HL-60/S4 (cell line): Measurements from ENCODE around the gene SLC49A3.

ENCODE experiments used
- in situ Hi-C: fragments of 300-500 bp; cut with MboI; formaldehyde crosslinking; loops from 2 replicates; pipeline ENCODE4 v1.14.3; 2022; ENCODE audit warnings: low sequenced_read_pairs

SLC49A3 gene

GRCh38 chr4:666822-667544, 22.0 kb downstream of the SLC49A3 start:
- in situ Hi-C loops = no loop called here

- in situ Hi-C loops = no loop called here
Measured at GRCh38 chr4:666436-666810, 22.5 kb downstream of the SLC49A3 start.

- in situ Hi-C loops = no loop called here
Measured at GRCh38 chr4:665751-666435, 23.1 kb downstream of the SLC49A3 start.

- in situ Hi-C loops = no loop called here
Measured at GRCh38 chr4:665381-665750, 23.6 kb downstream of the SLC49A3 start.

- in situ Hi-C loops = no loop called here
Measured at GRCh38 chr4:664713-665231, 24.2 kb downstream of the SLC49A3 start.

GRCh38 chr4:663438-664428, 25.2 kb downstream of the SLC49A3 start:
- in situ Hi-C loops = no loop called here

- in situ Hi-C loops = no loop called here
Measured at GRCh38 chr4:663046-663437, 25.9 kb downstream of the SLC49A3 start.

GRCh38 chr4:661881-662761, 26.8 kb downstream of the SLC49A3 start:
- in situ Hi-C loops = no loop called here

- in situ Hi-C loops = no loop called here
Measured at GRCh38 chr4:661231-661630, 27.7 kb downstream of the SLC49A3 start.

- in situ Hi-C loops = no loop called here
Measured at GRCh38 chr4:660401-660800, 28.6 kb downstream of the SLC49A3 start.

- in situ Hi-C loops = no loop called here
Measured at GRCh38 chr4:659851-660250, 29.1 kb downstream of the SLC49A3 start.

- in situ Hi-C loops = no loop called here
Measured at GRCh38 chr4:658681-659667, 30.0 kb downstream of the SLC49A3 start.

- in situ Hi-C loops = no loop called here
Measured at GRCh38 chr4:657834-658667, 30.9 kb downstream of the SLC49A3 start.

GRCh38 chr4:657338-657833, 31.6 kb downstream of the SLC49A3 start:
- in situ Hi-C loops = no loop called here

- in situ Hi-C loops = no loop called here
Measured at GRCh38 chr4:656436-657337, 32.3 kb downstream of the SLC49A3 start.

GRCh38 chr4:655464-656151, 33.3 kb downstream of the SLC49A3 start:
- in situ Hi-C loops = no loop called here
